WI38 (cell line): ENCODE measurements around the gene SENP8.

Source experiments
- H3K4me3 ChIP-seq: 2 replicates; pipeline ENCODE4 v1.5.1; 2011; ENCODE audit warnings: low read depth, mild to moderate bottlenecking, control low read depth, low read length
- TF ChIP-seq, protein P1 (sequence below): IDR thresholded peaks from 2 replicates; pipeline ENCODE4 v1.5.1; 2012; ENCODE audit warnings: low read depth, mild to moderate bottlenecking, control low read depth, low read length

The SENP8 gene

DNA sequence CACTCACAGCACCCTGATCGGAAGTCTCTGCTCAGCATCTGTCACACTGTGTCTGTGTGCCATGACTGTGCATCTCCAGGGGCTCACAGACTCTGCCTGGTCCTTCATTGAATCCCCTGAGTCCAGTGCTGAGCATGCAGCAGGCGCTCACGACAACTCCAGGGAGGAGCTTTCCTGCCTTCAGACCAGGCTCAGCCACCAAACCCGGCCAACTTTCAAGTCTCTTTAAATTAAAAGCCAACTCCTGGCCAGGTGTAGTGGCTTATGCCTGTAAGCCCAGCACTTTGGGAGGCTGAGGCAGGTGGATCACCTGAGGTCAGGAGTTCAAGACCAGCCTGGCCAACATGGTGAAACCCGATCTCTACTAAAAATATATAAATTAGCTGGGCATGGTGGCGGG is 55.2 kb downstream of the SENP8 start:
- H3K4me3 ChIP-seq, result no peak overlapping the region
- TF ChIP-seq, protein P1, sequence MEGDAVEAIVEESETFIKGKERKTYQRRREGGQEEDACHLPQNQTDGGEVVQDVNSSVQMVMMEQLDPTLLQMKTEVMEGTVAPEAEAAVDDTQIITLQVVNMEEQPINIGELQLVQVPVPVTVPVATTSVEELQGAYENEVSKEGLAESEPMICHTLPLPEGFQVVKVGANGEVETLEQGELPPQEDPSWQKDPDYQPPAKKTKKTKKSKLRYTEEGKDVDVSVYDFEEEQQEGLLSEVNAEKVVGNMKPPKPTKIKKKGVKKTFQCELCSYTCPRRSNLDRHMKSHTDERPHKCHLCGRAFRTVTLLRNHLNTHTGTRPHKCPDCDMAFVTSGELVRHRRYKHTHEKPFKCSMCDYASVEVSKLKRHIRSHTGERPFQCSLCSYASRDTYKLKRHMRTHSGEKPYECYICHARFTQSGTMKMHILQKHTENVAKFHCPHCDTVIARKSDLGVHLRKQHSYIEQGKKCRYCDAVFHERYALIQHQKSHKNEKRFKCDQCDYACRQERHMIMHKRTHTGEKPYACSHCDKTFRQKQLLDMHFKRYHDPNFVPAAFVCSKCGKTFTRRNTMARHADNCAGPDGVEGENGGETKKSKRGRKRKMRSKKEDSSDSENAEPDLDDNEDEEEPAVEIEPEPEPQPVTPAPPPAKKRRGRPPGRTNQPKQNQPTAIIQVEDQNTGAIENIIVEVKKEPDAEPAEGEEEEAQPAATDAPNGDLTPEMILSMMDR, result no peak

DNA sequence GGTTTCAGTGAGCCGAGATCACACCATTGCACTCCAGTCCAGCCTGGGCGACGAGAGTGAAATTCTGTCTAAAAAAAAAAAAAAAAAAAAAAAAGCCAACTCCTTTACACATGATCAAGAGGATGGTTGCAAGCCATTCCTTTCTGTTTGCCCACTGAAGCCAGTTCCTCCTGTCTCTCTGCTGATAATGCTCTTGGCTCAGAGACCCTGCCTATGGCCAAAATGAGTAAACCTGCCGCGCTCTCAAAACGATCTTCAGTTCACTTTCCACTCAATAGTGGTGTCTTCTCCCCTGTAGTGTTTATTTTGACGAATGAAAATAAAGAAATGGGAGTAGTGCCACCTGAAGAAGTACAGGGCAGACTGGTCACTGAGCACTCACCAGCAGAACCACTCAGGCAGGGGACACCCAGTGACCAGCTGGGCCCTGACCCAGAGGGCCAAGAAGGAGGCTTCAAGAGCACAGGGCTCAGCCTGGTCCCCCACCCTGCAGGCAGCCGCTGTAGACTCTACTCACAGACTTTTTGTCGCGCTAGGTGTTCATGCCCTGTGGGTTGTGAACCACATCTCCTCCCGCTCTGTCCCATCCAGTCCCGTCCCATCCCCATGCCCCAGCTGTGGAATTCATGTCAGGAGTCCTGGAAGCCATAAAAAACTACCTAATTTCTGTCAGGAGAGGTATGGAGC is 55.8 kb downstream of the SENP8 start:
- TF ChIP-seq, protein P1, result no peak

DNA sequence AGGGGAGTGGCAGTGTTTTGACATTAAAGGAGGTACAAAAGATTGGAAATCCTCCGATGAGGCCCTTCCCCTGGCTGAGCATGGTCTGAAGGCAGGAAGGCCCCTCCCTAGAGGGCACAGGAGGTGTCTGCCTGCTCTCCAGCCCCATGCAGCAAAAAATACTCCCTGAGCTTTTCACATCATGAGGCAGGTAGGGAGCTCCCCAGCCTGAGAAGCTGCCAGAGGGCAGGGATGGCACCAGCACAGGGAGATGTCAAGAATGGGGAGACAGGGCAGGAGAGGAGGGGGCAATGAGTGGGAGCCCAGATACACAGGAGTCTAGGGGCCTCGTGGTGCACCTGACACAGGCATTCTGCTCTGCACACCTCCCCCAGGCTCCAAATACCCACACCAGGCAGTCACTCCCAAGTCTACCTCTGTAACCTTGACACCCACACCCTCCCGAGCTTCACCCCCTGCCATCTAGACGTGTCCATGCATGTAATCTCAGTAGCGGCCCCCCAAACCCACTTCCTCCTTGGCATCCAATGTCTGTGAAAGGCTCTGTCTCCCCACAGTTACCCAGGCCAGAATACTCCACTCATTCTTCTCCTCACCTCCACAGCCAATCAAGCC is 56.5 kb downstream of the SENP8 start:
- no peak overlapping the region for H3K4me3 ChIP-seq
- TF ChIP-seq, protein P1, result no peak

More for the DNA sequence above, 55.8 kb downstream of the SENP8 start:
- no peak overlapping the region for H3K4me3 ChIP-seq

DNA sequence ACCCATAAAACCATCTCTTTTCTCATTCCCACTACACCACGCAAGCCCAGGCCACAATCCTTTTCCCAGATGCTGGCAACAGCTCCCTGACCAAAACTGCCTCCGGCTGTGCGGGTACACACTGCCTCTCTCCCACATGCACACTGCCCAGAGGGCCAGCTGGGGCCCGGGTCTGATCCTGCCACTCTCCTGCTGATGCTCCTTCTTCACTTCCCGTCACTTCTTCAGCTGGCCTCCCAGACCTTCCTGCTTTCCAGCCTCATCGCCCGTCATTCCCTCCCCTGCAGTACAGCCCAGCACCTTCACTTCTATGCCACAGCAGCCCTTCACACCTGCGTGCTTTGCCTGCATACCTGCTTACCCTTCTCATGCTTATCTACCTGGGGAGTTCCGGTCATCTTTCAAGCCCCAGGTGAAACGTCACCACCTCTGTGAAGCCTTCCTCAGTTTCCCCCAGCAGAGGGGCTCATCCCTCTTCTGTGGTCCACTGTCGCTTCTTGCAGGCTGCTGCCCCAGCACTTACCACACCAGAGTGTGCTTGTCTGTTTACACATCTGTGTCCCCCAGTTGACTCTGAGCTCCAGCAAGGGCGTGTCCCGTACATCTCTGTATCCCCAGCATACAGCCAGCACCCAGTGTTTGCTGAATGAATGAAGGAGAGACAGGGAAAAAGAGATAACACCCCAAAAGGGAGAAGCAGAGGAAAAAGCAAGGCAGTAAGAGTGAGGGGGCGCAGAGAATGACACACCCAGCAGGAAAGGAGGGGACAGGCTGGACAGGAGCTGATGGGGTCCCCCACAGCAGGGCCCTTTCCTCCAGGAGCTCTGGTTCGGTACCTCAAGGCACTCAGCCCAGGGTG is 57.2 kb downstream of the SENP8 start:
- TF ChIP-seq, protein P1, result no peak
- H3K4me3 ChIP-seq, result no peak overlapping the region

DNA sequence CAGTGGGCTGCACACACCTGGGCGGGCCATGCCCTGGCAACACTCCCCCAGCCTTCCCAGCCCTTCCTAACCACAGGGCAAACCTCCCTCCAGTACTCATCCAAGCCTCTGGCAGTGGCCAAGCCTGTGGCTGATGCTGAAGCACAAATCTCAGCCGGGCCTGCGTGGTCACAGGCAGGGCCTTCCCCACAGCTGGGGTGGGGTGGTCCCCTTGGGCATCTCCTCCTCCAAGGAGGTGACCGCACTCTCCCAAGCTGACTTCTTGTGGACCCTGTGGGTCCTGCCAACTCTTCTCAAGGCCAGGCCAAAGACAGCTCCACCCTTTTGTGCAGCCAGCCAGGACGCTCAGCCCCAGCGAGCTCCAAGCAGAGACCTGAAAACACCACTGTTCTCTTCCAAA is 58.0 kb downstream of the SENP8 start:
- TF ChIP-seq, protein P1, result no peak
- no peak overlapping the region for H3K4me3 ChIP-seq

DNA sequence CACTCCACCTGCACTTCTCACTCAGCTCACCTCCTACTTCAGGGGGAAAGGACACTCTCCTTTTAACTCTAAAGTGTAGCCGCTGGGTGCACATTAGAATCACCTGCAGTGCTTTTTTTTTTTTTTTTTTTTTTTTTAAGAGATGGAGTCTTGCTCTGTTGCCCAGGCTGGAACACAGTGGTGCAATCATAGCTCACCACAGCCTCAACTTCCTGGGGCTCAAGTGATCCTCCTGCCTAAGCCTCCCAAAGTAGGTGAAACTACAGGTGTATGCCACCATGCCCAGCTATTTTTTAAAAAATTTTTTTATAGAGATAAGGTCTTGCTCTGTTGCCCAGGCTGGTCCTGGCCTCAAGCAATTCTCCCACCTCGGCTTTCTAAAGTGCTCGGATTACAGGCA is 58.5 kb downstream of the SENP8 start:
- TF ChIP-seq, protein P1, result no peak
- no peak overlapping the region for H3K4me3 ChIP-seq
